Measurements from ENCODE around the gene BLTP3A. TPM values are rescaled to one million over a fixed set of nuclear protein-coding genes. Genes with fewer than 3 reads are reported as not detected.
A peak's percentile ranks its signal among the peaks of the same experiment; 100 is the strongest.
"Not testable (repeated sequence)": the region's sequence is repeated elsewhere in the genome, so short reads cannot be mapped to it uniquely, and the experiment has no call there.

BLTP3A gene
- total RNA-seq, 2 donors from 2014 or later = 12.4 to 17.5 TPM

DNA sequence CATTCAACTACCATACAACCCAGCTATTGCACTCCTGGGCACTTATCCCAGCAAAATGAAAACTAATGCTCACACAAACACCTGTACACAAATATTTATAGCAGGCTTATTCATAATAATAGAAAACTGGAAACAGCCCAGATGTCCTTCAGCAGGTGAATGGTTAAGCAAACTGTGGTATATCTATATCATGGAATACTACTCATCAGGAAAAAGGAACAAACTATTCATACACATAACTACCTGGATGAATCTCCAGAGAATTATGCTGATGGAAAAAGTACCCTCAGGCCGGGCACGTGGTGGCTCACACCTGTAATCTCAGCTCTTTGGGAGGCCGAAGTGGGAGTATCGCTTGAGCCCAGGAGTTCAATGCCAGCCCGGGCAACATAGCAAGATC lies 3.8 kb upstream of the BLTP3A start:
- no peak for ATAC-seq
- intact Hi-C loops (cut with DNase I) = no loop called here
- DNase-seq = no peak

DNA sequence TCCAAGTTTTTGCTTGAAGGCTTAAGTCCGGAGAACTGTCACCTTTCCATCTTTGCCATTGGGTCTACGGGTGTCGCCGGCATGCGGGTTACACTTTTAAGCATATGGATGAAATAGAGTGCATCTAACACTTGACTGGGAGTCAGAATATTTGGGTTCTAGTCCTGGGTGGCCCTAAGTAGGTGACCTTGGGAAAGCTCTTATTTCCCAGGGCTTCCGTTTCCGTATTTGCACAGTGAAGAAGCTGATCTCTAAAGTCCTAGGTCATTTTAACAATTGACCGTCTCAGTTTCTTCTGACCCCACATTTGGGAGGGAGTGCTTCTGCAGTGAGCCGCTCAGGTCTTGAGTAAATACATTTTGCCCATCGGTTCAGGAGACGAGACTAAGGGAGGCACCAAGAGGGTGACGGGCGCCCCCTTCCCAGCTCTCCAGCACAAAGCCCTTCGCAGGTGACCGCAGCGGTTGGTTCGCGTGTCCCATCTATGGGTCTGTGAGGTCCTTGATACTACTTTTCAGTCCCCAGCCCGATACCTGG lies 651 bp upstream of the BLTP3A start:
- intact Hi-C loops (cut with DNase I) = no loop called here
- DNase-seq = peak; percentile 41
- ATAC-seq = peak; percentile 40 to 46

DNA sequence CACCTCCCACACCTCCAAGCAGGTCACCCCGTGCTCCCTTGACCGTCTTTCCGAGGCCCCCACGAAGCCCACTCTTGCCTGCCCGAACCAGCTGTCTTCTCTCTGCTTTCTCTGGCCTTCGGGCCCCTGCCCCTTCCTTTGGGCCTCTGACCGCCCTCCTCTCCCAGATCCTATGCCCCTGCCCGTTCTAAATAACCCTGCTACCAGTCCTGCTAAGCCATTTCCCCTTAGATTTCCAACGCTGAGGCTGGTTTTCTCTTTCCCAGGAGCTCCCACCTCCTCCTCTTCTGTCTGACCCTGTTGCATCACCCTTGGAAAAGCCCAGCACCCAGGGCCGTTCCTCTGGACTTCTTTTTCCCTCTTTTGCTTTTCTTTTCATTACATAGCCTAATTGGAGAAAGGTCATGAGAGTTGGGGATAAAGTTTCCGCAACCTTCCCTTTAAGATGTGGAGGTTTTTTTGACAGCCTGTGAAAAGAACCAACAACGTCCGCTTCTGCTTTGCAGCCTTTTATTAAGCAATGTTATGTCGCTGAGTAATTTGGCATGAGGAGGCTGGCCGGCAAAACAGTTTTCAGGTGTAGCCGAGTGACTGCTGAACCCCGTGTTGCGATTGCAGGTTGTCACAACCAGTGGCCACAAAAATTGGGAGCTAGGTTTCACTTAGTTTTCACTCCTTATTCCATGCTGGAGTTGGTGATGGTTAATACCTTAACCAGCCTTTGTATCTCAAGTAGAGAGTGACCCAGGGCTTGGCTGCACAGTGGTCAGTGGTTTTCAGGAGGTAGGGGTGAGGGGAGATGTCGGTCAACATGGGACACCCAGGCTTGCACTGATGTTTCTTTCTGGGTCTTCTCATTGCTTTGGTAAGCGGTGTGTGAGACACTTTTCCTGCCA lies 970 bp downstream of the BLTP3A start:
- peak; percentile 39 to 47 for ATAC-seq
- peak; percentile 28 for DNase-seq
- intact Hi-C loops (cut with DNase I) = no loop called here

DNA sequence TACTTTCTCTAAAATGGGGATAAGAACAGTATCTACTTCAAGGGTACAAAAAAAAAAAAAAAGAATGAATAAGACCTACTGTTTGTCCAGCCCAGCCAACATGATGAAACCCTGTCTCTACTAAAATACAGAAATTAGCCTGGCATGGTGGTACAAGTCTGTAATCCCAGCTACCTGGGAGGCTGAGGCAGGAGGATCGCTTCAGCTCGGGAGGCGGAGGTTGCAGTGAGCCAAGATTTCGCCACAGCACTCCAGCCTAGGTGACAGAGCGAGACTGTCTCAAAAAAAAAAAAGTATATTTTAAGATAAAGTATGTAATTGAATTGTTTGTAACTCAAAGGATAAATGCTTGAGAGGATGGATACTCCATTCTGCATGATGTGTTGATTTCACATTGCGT lies 2.0 kb downstream of the BLTP3A start:
- ATAC-seq (no peak), DNase-seq (no peak)
- intact Hi-C loops (cut with DNase I) = no loop called here

DNA sequence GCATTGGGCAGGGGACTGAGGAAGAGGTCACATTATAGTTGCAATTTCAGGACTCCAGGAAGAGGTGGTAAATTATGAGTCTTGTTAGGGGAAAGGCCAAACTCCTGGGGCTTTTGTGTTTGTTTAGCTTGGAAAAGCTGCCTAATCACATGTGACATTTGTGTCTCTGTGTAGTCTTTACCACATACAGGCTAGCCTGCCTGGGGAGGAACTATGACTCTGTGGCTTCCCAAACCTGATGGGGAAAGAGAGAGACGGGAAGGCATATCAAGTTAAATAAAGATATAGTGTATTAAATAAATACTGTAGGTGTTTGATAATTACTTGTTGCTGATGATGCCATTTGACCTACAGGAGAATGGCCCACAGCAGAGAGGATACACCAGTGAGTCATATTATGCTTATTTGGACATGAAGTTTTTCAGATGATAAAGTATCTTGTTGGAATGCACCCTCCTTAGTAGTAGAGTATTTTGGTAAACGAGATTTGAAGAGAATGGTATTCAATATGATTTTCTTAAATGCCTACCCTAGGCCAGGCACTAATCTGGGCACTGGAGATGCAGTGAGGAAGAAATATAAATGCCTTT lies 4.0 kb downstream of the BLTP3A start:
- intact Hi-C loops (cut with DNase I) = no loop called here
- no peak for DNase-seq
- peak in 1 of 2 donors; percentile 34 for ATAC-seq

DNA sequence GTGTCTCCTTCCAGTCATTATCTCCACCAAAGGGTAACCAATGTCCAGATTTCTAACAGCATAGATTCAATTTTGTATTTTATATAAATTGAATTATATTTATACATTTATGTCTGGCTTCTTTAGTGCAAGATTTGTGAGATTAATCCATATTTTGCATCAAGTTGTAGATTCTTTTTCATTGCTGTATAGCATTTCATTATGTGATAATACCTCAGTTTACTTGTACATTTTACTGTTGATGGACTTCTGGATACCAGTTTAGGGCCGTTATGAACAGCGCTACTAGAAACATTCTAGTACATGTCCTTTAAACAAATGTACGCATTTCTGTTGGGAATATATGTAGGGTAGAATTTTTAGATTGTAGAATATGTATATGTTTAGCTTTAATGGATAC lies 6.2 kb downstream of the BLTP3A start:
- ATAC-seq (no peak), DNase-seq (no peak)
- intact Hi-C loops (cut with DNase I) = no loop called here

DNA sequence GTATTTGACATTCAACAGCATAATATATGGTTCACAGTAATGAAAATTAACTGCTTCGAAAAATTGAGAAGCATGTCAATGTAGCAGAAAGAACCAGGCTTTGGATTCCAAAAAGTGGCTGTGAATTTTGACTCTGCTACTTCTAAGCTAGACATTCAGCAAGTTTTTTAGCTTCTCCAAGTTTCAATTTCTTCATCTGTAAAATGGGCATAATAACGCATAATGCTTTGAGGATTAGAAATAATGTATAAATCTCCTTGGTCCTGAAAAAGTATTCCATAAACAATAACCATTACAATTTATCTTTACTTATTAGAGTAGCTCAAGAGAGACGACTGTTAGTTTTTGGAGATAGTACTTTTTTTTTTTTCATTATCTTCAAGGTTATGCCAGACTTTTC lies 7.7 kb downstream of the BLTP3A start:
- intact Hi-C loops (cut with DNase I) = no loop called here
- ATAC-seq = no peak
- no peak for DNase-seq

DNA sequence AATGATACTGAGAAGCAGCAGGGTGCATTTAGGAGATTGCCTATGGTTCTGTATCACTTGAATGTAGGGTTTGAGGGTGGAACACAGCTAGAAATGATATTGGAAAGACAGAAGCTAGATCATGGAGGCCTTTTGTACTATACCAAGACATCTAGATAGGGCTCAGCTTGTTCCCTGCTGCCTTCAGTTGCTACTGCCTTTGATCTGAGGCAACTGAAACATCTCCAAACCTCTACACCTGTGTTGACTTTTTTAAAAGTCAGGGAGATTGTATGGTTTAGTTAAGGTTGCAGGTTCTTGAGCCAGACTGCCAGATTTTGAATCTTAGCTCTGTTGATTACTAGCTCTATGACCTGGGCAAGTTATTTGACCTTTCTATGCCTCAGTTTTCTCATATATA lies 12.7 kb downstream of the BLTP3A start:
- intact Hi-C loops (cut with DNase I) = no loop called here
- no peak for ATAC-seq
- DNase-seq = no peak

DNA sequence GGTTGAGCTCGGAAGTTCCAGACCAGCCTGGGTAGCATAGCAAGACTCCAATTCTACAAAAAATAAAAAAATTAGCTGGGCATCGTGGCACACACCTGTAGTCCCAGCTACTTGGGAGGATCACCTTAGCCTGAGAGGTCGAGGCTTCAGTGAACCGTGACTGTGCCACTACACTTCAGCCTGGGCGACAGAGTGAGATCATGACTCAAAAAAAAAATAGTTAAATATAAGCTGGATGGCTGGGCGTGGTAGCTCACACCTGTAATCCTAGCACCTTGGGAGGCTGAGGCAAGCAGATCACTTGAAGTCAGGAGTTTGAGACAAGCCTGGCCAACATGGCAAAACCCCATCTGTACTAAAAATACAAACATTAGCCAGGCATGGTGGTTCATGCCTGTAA lies 13.2 kb downstream of the BLTP3A start:
- DNase-seq; ATAC-seq; intact Hi-C loops (cut with DNase I): not testable (repeated sequence)

DNA sequence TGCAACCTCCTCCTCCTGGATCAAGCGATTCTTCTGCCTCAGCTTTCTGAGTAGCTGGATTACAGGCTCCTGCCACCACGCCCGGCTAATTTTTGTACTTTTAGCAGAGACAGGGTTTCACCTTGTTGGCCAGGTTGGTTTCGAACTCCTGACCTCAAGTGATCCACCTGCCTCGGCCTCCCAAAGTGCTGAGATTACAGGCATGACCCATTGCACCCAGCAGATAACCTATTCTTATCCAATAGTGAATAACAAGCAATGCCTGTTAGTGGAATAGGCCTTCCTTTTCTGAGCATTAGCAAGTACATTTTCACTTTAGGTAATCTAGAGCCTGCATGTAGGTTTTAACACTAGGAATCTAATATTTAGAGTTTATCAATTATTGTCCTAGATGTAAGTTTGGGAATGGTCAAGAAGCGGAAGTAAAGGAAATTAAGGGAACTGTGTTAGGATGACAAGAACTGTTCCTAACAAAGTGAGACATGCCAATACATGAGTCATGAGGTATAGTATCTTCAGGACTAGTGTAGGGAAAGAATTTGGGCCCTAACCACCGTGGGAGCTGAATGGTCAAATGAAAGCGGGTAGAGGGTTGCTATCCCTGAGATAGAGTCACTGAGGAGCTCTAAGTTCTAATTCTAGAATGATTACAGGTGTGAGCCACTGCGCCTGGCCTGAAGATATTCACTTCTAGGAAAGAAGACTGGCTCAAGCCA lies 15.0 kb downstream of the BLTP3A start:
- intact Hi-C loops (cut with DNase I) = no loop called here
- ATAC-seq (peak in 1 of 2 donors; percentile 60), DNase-seq (no peak)

DNA sequence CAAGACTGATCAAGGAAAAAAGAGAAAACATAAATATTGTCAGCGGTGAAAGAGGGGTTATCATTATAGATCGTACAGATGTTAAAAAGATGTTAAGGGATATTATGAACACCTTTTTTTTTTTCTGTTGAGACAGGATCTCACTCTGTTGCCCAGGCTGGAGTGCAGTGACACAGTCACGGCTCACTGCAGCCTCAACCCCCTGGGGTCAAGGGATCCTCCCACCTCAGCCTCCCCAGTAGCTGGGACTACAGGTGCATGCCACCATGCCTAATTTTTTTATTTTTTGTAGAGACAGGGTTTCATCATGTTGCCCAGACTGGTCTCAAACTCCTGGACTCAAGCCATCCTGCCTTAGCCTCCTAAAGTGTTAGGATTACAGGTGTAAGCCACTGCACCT lies 16.6 kb downstream of the BLTP3A start:
- intact Hi-C loops (cut with DNase I); DNase-seq; ATAC-seq: not testable (repeated sequence)

DNA sequence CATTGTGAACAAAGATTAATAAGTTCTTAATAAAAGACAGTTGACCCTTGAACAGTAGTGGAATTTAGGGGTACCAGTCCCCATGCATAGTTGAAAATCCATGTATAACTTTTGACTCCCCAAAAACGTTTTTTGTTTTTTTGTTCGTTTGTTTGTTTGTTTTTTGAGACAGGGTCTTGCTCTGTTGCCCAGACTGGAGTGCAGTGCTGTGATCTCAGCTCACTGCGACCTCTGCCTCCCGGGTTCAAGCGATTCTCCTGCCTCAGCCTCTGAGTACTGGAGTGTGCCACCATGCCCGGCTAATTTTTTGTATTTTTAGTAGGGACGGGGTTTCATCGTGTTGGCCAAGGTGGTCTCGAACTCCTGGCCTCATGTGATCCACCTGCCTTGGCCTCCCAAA lies 17.5 kb downstream of the BLTP3A start:
- intact Hi-C loops (cut with DNase I); ATAC-seq; DNase-seq: not testable (repeated sequence)

DNA sequence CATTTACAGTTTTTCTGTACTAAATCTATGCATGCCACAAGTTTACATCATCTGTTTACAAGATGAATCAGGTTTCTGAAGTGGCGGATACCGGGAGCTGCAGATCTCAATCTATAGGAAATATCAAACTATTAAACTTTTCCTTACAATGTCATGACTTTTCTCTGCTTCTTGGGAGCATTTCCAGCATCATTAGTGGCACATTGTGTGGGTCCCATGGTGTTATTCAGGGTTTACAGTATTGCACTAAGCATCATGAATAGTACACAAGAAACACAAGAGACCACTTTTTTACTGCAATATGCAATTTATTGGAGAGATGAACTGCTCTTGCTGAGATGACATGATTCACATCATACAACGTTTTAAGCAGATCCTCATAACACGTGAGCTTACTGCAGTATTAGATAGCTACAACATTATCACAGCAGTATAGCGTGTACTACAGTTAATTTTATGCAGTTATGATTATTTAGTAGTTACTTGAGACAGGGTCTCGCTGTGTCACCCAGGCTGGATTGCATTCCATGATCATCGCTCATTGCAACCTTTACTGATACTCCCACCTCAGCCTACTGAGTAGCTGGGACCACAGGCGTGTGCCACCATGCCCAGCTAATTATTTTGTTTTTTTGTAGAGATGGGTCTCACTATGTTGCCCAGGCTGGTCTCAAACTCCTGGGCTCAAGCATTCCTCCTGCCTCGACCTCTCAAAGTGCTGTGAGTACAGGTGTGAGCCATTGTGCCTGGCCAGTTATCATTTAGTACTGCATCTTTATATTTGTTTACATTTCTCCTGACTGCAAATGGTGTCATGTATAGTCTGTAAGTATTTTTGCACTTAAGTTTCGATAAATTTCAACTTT lies 18.4 kb downstream of the BLTP3A start:
- DNase-seq (no peak), ATAC-seq (no peak)
- intact Hi-C loops (cut with DNase I) = no loop called here

DNA sequence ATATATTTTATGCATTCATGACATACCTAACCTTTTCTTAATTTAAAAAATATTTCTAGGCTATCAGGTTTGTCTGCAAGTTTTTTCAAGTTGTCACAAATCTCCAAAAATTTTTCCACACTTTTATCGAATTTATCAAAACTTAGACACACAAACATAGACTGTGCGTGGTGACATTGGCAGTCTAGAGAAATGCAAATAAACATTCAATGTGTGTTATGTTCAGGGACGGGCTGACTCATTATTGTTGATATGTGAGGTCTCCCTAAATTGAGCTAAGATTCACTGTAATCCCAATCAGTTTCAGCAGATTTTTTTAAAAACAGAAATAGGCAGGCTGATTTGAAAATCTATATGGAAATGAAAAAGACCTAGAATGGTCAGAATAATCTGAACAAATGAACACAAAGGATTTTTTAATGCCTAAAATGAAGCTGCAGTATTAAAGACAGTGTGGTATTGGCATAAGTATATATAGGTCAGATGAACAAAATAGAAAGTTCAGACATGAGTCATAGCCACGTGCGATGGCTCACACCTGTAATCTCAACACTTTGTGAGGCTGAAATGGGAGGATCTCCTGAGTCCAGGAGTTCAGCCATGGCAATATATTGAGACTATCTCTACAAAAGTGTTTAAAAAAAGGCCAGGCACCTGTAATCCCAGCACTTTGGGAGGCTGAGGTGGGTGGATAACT lies 19.2 kb downstream of the BLTP3A start:
- intact Hi-C loops (cut with DNase I) = no loop called here
- DNase-seq (no peak), ATAC-seq (peak in 1 of 2 donors; percentile 63)

DNA sequence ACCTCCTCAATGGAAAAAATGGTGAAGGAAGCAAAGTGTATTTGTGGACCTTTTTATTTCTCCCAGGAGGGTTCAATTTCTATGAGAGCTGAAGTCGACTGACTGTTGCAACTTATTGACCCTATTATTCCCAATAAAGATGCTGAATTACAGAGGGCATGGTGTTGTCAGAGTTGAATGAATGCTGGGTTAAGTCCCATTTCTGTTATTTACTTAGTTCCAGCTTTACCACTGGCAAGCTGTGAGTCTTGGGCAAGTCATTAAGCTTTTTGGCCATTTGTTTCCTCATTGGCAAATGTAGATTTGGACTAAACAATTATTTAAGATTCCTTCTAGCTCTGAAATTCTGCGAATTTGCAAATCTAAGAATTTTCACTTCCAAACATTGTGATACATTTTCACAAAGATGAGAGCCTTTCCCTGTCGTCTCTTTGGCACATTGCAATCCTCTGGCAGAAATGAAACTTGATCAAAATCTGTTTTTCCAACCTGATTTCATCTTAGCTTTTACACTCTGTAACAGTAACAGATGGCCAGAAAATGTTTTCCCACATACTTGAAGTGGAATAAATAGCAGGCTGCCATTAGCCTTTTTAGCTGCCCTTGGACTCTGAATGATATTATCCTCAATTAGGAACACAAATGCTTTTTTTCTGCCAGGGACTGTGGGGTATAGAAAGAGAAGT lies 21.3 kb downstream of the BLTP3A start:
- intact Hi-C loops (cut with DNase I) = no loop called here
- ATAC-seq = peak in 1 of 2 donors; percentile 23
- no peak for DNase-seq

DNA sequence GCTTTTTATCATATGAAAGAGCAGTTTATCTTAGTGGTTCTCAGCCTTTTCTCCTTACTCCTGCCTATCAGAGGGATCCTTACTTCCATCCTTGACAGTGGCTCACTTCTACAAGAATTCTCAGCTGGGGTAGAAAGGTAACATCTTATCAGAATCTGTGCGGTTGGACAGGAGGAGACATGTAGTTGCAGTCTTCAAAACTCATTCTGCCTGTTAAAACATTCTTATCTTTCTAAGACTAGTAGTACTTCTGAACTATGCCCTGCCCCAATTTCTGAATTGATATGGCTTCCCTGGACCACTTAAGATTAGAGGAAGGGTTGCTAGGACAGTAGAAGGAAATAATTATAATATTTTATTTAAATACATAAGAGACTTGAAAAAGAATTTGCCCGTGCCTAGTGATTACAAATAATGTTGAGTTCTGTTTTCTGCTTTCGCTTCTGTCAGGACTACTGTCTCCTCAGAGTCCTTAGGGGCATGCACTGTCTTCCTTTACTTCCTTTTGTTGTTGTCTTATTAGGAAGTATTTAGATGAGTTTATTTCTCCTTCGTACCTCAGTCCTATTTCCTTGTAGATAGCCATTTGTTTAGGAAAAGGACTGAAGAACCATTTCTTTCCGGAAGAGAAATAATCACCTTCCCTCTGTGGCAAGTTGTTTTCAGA lies 24.9 kb downstream of the BLTP3A start:
- intact Hi-C loops (cut with DNase I) = no loop called here
- no peak for DNase-seq

DNA sequence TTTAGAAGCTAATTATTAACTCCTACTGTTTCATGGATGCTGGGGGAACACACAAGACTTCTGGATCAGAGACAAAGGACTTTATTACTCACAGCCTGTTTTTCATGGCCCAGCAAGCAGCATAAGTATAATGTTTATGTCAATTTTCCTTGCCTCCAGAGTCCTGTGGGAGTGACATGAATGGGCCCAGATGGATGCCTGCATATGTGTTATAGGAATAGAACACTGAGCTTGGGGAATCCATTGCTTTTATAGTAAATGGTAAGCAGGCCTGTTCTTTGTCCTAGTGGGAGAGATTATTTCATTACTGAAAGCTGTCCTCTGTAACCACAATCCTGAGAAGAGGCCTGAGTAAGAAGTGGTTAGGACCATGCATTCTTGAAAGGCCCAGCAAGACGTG lies 25.6 kb downstream of the BLTP3A start:
- ATAC-seq = no peak
- intact Hi-C loops (cut with DNase I) = no loop called here
- DNase-seq = no peak

More for the DNA sequence above, 24.9 kb downstream of the BLTP3A start:
- no peak for ATAC-seq

Data from left cardiac atrium (tissue), 4 donors.